ENCODE results near the gene TMEM150A.
"Not testable (repeated sequence)": the region's sequence is repeated elsewhere in the genome, so short reads cannot be mapped to it uniquely, and the experiment has no call there.

TMEM150A gene, protein sequence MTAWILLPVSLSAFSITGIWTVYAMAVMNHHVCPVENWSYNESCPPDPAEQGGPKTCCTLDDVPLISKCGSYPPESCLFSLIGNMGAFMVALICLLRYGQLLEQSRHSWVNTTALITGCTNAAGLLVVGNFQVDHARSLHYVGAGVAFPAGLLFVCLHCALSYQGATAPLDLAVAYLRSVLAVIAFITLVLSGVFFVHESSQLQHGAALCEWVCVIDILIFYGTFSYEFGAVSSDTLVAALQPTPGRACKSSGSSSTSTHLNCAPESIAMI

DNA sequence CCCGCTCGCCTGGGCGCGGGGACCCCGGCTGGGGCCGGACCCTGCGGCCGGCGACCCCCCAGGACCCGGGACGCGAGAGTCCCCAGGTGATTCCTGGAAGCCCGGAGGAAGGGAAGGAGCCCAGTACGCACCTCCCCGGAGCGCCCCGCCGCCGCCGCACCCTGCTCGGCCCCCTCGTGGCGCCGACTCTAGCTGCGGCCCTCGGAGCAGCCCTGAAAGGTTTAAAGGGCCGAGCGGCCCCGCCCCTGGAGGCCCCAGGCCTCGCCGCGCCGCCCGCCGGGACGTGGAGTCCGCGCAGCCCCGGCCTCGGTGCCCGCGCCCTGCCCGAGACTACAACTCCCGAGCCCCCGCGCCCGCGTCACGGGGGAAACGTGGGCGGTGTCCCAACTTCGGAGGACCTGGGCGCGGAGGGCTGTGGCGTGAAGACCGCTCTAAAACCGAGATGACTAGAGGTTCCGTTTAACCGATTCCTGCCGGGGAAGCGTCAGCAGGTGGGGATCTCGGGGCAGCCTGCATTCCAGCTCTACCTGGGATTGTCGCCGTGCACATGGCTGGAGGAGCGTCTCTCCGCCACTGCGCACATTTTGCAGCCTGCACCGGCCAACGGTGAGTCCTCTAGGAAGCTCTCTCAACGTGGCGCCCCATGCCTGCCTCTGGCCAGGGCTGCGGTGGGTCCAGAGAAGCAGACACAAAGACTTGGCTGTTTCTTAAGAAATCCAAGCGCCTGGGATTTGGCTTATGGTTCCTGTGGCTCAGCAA is at the start of gene TMEM150A:
Gene TMEM150A (minus strand): TSS at position 223 of the 759 bp plus-strand sequence. CDS start 750 bp downstream, outside the sequence.
- DNase-seq: peak; percentile 57 to 76

DNA sequence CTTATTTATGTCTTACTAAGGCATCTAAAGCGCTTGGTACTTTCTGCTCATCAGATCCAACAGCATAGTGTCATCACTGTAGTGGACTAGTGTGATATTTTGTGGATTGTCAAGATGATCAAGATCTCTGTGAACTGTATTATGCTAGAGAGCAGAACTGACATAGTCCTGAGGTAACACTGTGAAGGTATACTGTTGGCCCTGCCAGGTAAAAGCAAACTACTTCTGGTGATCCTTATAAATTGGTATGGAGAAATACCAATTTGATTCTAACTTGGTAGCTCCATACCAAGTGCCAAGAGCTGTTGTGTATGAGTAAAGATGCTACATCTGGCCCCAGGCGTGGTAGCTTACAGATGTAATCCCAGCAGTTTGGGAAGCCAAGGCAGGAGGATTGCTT is 49.6 kb upstream of the TMEM150A start:
- no peak for DNase-seq

DNA sequence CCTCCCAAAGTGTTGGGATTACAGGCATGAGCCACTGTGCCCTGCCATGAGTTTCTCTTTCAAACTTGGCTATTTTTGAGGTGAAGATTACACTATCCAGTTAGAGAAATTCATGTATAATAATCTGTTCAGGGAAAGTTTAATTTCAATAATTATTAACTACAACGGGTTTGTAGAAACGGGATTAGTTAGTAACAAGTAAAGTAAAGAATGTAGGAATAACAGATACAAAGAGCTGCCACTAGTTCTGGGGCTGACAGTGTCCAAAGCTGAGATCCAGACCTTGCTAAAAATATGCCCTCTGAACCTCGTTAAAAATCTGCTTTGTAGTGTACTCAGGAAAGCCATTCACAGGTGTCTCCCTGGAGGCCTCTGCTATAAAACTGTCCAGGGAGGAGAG is 48.6 kb upstream of the TMEM150A start:
- DNase-seq: no peak

DNA sequence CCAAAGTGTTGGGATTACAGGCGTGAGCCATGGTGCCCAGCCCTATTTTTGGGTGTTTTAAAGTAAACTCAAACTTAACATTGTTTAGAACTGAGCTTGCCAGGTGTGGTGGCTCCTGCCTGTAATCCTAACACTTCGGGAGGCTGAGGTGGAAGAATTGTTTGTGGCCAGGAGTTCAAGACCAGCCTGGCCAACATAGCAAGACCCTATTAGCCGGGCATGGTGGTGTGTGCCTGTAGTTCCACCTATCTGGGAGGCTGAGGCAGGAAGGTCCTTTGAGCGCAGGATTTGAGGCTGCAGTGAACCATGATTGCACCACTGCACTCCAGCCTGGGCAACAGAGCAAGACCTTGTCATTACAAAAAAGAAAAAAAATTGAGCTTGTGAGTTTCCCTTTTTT is 48.0 kb upstream of the TMEM150A start:
- DNase-seq: no peak

DNA sequence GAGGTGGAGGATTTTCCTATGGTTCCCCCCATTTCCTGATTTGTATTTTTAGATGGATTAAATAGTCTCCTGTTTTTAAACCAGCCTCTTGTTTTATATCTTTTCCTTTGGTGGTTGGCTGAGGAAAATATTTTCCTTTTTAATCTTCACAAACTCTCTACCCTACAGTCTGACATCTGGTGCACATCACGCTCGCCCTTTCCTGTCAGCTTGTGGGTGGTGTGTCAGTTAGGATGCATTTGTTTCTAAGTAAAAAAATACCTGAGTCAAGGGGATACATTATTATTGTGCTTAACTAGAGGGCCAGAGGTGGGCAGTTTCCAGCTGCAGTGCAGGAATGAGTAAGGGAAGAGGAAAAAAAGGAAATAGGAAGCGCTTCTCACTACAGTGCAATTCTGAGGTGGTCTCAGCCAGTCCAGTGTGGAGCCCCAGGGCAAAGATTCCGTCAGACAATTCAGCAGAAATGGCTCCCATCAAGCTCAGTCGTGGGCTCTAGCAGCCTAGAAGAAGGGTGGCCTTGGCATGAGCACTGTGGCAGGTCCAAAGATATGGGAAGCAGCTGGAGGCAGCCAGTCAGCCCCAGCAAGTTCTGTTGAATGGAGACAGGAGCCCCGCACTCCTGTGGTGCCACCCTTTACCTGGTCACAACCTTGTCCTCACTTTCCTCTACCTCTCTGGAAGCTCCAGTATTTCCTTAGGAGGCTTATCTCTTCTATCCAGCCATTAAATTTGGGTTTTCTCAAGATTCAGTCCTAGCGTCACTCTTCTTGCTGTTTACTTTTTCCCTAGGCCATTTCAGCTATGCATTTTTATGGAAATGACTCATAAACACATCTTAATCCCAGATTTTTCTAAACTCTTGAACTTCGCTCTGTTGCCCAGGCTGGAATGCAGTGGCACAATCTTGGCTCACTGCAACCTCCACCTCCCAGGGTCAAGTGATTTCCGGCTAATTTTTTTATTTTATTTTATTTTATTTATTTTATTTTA is 47.0 kb upstream of the TMEM150A start:
- DNase-seq: no peak

DNA sequence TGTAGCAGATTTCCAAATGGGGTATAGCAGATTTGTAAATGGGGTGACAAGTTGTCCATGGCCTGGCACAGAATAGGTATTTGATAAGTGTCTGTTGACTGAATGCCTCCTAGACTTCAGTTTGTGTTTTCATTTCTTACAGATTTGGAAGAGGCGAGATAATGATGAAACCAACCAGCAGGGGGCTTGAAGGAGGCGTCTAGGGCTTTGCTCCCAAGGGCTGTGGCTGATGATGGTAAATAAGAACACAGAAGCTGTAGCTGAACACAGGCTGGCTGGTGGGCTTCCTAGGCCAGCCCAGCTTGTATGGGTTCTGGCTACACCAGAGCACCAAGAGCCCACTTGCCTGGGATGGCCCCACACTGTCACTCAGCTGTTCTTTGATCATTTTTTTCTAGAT is 46.1 kb upstream of the TMEM150A start:
- no peak for DNase-seq

DNA sequence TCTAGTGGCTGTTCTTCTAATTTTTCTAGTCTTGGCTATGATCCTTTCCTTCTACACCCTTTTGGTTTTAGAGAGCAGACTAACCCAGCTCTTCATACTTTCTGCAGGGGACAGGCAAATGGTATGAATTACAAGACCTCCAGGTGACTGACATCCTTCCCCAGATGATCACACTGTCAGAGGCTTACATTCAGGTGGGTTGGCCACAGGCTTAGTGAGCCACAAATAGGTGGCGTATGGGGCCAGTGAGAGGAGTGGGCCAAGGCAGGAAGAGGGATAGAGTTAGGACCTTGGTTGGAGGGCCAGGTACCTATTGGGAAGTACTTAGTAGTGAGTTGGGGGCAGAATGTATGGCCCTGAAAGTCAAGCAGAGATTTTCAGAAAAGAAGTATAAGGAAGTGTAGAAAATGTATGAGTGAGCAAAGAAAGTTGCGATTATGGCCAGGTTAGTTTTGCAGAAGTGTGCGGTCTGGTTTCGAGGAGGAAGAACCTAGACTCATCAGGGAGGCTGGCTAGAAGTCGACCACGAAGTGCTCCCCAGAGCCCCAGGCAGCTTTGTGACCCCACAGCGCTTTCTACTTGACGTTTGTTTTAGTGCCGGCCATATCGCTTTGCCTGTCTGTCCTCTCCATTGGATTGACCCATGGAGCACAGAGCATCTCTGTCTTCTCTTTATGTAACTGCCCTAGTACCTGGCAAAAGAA is 45.5 kb upstream of the TMEM150A start:
- DNase-seq: no peak

DNA sequence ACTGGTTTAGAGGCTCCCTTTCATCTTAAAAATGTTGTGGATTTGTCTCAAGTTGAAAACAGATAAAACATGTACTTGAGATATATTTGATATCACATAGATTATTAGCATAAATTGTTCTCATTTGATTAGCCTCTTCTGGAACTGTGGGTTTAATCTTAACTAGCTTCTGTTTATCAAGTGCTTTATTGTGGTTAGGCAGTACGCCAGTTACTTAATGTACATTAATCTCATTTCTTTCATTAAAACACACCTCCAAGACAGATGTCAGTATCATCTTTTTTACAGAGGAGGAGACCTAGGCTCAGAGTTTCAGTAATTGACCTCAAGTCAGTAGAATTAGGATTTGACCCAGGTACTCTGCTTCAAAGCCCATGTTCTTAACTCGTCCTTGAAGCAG is 43.7 kb upstream of the TMEM150A start:
- DNase-seq: no peak

DNA sequence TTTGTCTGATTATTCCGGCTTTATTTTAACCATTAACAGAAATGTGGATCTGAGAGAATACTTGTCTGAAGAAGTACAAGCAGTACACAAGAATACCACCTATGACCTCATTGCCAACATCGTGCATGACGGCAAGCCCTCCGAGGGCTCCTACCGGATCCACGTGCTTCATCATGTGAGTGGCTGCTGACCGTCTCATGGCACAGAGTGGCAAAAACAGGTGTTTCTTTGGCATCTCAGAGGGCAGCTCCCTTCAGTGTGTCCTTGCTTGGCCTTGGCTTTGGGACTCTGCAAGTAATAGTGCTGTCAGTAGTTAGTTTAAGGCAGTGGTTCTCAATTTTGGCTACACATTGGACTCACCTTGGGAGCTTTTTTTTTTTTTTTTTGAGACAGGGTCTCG is 42.4 kb upstream of the TMEM150A start:
- DNase-seq: no peak

DNA sequence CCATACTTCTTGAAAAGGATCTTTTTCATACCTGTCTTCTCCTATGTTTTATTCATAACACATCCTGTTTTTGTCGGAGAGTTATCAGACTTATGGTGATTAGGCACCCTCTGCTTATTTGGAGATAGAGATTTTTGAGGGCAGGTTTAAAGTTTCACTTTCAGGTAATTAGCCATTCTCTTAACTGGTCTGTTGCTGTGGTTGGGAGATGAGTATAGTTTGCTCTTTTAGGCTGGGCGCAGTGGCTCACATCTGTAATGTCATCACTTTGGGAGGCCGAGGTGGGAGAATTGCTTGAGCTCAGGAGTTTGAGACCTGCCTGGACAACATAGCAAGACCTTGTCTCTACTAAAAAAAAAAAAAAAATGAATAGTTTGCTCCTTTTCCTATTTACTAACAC is 40.2 kb upstream of the TMEM150A start:
- DNase-seq: no peak

DNA sequence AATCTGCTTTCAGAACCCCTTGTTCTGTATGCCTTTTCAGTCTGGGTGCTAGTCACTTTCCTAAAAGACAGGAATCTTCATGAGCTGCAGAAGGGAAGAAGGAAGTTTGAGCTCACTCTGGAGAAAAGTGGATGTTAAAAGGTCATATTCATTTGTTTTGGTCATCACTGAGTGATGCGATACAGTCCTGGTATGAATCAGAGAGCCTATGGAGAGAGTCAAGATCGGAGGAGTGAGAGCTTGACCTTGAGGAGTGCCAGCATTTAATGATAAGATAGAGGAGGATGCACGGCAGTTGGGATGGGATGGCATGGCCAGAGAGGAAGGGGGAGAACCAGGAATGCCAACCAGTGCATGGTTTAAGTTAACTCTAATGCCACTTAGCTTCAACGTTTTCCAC is 33.1 kb upstream of the TMEM150A start:
- DNase-seq: no peak

DNA sequence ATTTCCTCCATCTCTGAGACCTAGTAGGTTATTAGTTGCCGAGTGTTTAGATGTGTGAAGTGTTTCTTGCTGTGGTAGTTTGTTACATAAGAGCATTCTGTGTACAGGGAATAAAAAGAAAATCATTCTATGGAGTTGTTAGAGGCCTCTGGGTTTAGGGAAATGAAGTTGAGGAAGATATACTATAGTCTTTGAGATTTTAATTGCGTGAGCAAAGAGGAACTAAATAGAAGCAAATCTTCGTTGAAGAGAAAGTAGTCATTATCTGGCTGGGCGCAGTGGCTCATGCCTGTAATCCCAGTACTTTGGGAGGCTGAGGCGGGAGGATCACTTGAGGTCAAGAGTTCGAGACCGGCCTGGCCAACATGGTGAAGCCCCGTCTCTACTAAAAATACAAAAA is 32.5 kb upstream of the TMEM150A start:
- no peak for DNase-seq

DNA sequence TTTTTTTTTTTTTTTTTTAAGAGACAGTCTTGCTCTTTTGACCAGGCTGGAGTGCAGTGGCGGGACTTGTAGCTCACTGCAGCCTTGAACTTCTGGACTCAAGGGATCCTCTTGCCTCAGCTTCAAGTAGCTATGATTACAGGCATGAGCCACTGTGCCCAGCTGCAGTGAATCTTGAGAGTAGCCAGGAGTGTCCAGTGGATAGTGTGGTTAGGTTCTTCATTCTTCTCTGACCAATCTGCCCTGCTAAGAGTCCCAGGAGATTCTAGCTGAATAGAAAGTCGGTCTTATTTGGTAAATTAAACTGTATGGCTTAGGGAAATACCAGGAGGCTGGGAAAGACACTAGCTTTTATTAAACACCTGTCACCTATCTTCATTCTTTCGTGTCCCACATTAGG is 28.8 kb upstream of the TMEM150A start:
- no peak for DNase-seq

DNA sequence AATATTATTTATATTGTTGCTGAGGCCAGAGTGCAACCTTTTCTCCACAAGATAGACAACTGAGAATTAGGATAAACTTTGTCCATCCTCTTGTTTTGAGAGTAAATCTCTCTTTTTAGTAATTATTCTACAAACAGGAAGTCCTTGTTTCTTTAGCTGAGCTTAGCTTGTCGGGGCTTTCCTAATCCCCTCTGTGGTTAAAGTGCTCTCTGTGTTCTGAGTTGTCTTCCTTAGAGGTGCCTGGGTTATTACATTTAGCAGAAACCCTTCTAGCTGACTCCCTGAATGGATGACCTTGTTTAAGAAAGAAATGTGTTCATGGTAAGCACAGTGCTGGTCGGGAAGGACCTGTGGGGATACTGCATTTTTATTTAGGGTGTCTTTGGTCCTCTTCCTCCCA is 26.2 kb upstream of the TMEM150A start:
- DNase-seq: no peak

DNA sequence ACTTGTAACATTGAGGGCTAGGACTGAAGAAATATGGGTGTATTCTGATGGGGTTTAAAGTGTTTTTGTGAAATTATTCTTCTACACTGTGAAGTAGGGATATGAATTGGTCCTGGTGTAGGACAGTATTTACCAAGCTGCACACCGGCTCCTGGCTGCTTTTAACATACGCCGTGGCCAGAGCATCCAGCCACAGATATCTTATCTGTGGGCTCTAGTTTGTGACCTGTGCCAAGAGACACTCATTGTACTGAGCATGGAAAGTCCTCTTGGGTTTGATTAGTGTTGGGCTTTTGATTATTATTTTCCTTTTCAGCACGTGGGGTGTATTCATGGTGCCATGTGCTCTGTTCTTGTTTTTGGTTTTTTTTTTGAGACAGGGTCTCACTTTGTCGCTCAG is 21.5 kb upstream of the TMEM150A start:
- DNase-seq: no peak

DNA sequence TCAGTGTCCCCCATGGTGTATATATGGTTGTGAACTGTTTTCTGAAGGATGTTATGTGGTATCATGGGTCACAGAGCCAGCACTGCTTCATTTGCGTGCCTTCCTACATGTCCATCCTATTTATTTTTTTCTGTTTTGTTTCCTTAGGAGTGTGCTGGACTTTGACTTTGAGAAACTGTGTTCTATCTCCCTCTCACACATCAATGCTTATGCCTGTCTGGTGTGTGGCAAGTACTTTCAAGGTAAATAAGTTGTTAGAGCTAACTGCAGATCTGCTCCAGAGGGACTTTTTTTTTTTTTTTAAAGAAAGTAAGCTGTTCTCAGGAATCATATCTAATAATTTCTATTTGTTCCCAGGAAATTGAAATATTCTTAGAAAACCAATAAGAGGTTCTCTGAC is 18.8 kb upstream of the TMEM150A start:
- no peak for DNase-seq

DNA sequence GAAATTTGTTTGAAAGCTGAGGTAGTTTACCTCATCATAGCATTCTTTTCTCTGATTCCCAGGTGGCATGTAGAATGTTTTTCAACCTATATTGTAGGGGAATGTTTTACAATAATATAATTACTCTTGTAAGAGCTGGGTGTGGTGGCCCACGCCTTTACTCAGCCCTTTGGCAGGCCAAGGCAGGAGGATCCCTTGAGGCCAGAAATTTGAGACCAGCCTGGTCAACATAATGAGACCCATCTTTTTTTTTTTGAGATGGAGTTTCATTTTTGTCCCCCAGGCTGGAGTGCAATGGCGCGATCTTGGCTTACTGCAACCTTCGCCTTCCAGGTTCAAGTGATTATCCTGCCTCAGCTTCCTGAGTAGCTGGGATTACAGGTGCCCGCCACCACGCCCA is 17.1 kb upstream of the TMEM150A start:
- no peak for DNase-seq

DNA sequence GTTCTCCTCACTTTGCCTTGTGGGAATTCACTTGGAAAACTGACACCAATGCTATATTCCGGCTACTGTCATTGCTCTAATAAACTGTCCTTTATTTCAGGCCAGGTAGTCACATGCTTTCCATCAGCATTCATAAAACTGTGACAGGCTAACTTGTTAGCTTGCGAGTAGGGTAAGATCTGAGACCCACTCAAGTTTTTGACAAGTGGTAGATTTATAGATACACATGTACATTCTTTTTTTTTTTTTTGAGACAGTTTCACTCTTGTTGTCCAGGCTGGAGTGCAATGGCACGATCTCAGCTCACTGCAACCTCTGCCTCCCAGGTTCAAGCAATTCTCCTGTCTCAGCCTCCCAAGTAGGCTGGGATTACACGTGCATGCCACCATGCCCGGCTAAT is 15.2 kb upstream of the TMEM150A start:
- not testable (repeated sequence) for DNase-seq

DNA sequence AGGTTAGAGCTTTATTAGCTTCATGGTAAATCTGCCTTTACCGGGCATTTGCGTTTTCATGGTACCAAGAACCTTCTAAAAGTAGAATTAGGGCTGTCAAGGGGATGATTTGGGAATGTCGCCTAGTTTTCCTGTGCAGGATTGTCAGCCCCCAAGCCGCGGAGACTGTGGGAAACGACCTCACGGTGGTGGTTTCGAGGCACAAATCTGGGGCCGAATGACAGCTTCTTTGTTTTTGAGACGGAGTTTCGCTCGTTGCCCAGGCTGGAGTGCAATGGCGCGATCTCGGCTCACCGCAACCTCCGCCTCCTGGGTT is 12.9 kb upstream of the TMEM150A start:
- no peak for DNase-seq

DNA sequence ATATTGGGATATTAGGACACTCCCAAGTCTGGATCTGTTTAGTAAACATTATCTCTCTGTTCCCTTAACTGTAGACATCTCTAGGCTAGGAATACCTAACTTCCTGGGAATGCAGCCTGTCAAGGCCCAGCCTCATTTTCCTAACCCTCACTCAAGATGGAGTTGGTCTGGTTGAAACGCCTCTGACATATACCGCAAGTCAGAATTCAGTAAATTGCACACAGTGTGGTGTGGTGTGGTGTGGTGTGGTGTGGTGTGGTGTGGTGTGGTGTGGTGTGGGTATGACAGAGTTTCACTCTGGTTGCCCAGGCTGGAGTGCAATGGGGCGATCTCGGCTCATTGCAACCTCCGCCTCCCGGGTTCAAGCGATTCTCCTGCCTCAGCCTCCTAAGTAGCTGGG is 12.3 kb upstream of the TMEM150A start:
- DNase-seq: not testable (repeated sequence)

DNA sequence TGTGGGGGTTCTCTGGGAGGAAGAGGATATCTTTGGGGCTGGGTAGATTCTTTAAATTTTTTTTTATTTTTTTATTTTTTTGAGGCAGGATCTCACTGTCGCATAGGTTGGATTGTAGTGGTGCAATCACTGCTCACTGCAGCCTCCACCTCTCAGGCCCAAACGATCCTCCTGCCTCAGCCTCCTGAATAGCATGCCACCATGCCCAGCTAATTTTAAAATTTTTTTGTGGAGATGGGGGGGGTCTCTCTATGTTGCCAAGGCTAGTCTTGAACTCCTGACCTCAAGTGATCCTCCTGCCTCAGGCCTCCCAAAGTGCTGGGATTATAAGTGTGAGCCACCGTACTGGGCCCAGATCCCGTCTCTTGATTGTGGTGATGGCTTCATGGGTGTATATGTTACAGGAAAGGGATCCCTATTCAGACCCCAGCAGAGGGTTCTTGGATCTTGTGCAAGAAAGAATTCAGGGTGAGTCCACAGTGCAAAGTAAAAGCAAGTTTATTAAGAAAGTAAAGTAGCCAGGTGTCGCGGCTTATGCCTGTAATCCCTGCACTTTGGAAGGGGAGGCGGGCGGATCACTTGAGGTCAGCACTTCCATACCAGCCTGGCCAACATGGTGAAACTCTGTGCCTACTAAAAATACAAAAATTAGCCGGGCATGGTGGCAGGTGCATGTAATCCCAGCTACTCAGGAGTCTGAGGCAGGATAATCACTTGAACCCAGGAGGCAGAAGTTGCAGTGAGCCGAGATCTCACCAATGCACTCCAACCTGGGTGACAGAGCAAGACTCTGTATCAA is 11.4 kb upstream of the TMEM150A start:
- no peak for DNase-seq
